Heart left ventricle (tissue), 16 donors: ENCODE measurements around the gene ANKRD11. TPM values are rescaled to one million over a fixed set of nuclear protein-coding genes. Genes with fewer than 3 reads are reported as not detected.

Experiments used
- ATAC-seq, 4 donors: fragments of 200-7000 bp; cut with Tn5 transposase; one replicate each; pipeline ENCODE4 v1.9.1; 2020 to 2022; ENCODE audit warnings: moderate library complexity in 4 of 4, mild to moderate bottlenecking in 3 of 4, moderate number of reproducible peaks in 1 of 4
- DNase-seq, 5 donors: peaks; one replicate each; pipeline ENCODE4 v3.0.0-alpha.2; 2020
- H3K27ac ChIP-seq, 12 donors: fragments of 200-600 bp; sonication (generic) in 4 of 12; one replicate each; pipeline versions ENCODE4 v1.5.0 to v1.8.0; 2016 to 2022; ENCODE audit warnings: mild to moderate bottlenecking in 2 of 12
- H3K27me3 ChIP-seq, 9 donors: fragments of 200-600 bp; sonication (generic) in 2 of 9; one replicate each; pipeline versions ENCODE4 v1.5.1 to v1.8.0; 2016 to 2022; ENCODE audit warnings: mild to moderate bottlenecking in 3 of 9
- H3K36me3 ChIP-seq, 9 donors: fragments of 200-600 bp; sonication (generic) in 2 of 9; one replicate each; pipeline versions ENCODE4 v1.5.0 to v1.8.0; 2018 to 2022; ENCODE audit warnings: mild to moderate bottlenecking in 2 of 9
- H3K4me1 ChIP-seq, 12 donors: fragments of 200-600 bp; sonication (generic) in 4 of 12; one replicate each; pipeline versions ENCODE4 v1.5.0 to v1.8.0; 2016 to 2022; ENCODE audit warnings: mild to moderate bottlenecking in 3 of 12
- H3K4me3 ChIP-seq, 12 donors: fragments of 200-600 bp; sonication (generic) in 4 of 12; one replicate each; pipeline versions ENCODE4 v1.5.0 to v1.8.0; 2017 to 2022; ENCODE audit warnings: mild to moderate bottlenecking in 9 of 12, moderate library complexity in 4 of 12
- H3K9me3 ChIP-seq, 12 donors: fragments of 200-600 bp; sonication (generic) in 4 of 12; one replicate each; pipeline versions ENCODE4 v1.5.0 to v1.8.0; 2016 to 2022; ENCODE audit warnings: mild to moderate bottlenecking in 1 of 12
- POLR2A ChIP-seq, 2 donors: fragments of 450-650 bp; IDR thresholded peaks; one replicate each; pipeline ENCODE4 v1.6.1; 2017; ENCODE audit warnings: antibody characterized with exemption in 2 of 2, mild to moderate bottlenecking in 2 of 2, moderate library complexity in 2 of 2
- WGBS, 4 donors: extraction: QIAGEN DNeasy Blood & Tissue Kit in 2 of 4; methylation state at CpG; one replicate each; pipeline versions ENCODE4 v1.1.5 to v1.1.7; 2013 to 2018; 5-methylcytosine and 5-hydroxymethylcytosine counted together
- intact Hi-C, 10 donors: fragments of 100-400 bp; cut with DNase I; formaldehyde crosslinking; loops; one replicate each; pipeline versions ENCODE4 v1.11.1 to v1.14.2; 2022
- polyA plus RNA-seq, 2 donors: library from polyadenylated mRNA; stranded (reverse); fragments of 200-250 nt; gene quantifications; one replicate each; pipeline ENCODE4 v1.2.3, GENCODE V29; 2013
- total RNA-seq, 9 donors: library from RNA; depleted of rRNA in 2 of 9; stranded (reverse); fragments of >200 nt in 2 of 9; fragmentation: NEBNext Ultra II Directional in 3 of 9; extraction: Animal tissue kit (Norgen Biotek cat#: 25700) in 3 of 9; gene quantifications; one replicate each; pipeline versions ENCODE4 v1.1.0 to v1.2.4, GENCODE V29; 2016 to 2023
- TF ChIP-seq, protein P1 (sequence below), 12 donors: fragments of 200-600 bp; sonication (generic) in 4 of 12; IDR thresholded peaks; one replicate each; pipeline versions ENCODE4 v1.5.0 to v1.8.0; 2018 to 2022; ENCODE audit warnings: antibody characterized with exemption in 12 of 12, mild to moderate bottlenecking in 5 of 12
- donor health status: ischemic (EF 13 %, LVEDD 7.1; RV severe dilation, severe dysfunction).
- donor health status: healthy with polysubstance abuse.
- donor health status: DM: no; HTN: yes; CAD: no.
- donor health status: DM: no; HTN: no; CAD: no.
- donor health status: ischemic (EF 25% LVEDD 6.9; RV normal size, moderate dysfunction).
- donor health status: ischemic (EF 25% LVEDD 5.7; RV mildly dilated, moderate dysfunction).
- donor health status: healthy.
- donor health status: DM: yes; HTN: yes; CAD: no.
- donor health status: ischemic (EF 35%, LVEDD 5.7; RV mildly dilated, moderate dysfunction).
- donor health status: nonischemic (EF 11% LVEDD 7.7; RV severe dilation, severe dysfunction).
- donor health status: DM: yes; HTN: yes; CAD: no.
- donor health status: PGD.
- donor health status: ischemic (EF 29% LVEDD 5.4; RV normal size, mild dysfunction).
- donor health status: nonischemic (EF 23%, LVEDD 6.1; RV moderate dilation, normal function).

The ANKRD11 gene
- total and polyA plus RNA-seq, 11 donors: 53.6 to 123 (median 67.7) TPM

DNA sequence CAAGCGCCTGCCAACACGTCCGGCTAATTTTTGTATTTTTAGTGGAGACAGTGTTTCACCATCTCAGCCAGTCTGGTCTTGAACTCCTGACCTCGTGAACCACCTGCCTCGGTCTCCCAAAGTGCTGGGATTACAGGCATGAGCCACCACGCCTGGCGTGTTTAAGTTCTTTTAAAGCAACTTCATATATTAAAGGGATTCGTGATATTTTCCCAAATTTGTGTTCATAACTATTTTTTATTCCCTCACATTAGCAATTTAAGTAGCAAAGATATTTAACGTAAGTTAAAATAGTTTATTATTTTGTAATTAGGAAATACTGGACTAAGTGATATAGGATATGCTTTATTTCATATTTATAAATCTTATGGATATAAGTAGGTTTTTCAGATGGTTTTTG lies 22.1 kb upstream of the ANKRD11 start:
- Histone ChIP-seq H3K4me3 (no peak overlapping the region), H3K36me3 (peaks cover 0 to 75% (median 68%) of the 10 kb centered on the region in 9 donors), H3K4me1 (peaks cover 0 to 20% (median 14%) of the 10 kb centered on the region in 12 donors), H3K27me3 (no peaks in the 10 kb centered on the region), H3K9me3 (no peaks in the 10 kb centered on the region), H3K27ac (no peak overlapping the region)
- TF ChIP-seq, protein P1, sequence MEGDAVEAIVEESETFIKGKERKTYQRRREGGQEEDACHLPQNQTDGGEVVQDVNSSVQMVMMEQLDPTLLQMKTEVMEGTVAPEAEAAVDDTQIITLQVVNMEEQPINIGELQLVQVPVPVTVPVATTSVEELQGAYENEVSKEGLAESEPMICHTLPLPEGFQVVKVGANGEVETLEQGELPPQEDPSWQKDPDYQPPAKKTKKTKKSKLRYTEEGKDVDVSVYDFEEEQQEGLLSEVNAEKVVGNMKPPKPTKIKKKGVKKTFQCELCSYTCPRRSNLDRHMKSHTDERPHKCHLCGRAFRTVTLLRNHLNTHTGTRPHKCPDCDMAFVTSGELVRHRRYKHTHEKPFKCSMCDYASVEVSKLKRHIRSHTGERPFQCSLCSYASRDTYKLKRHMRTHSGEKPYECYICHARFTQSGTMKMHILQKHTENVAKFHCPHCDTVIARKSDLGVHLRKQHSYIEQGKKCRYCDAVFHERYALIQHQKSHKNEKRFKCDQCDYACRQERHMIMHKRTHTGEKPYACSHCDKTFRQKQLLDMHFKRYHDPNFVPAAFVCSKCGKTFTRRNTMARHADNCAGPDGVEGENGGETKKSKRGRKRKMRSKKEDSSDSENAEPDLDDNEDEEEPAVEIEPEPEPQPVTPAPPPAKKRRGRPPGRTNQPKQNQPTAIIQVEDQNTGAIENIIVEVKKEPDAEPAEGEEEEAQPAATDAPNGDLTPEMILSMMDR (IDR thresholded peaks at IDR 0.05): no peak
- no peak for TF ChIP-seq POLR2A (IDR thresholded peaks at IDR 0.05)
- no peak for ATAC-seq
- intact Hi-C loops: no loop called here
- 93 to 95% (median 95%) methylated on average over 9 of the region's 9 CpGs for WGBS, 4 donors
- no peak for DNase-seq

DNA sequence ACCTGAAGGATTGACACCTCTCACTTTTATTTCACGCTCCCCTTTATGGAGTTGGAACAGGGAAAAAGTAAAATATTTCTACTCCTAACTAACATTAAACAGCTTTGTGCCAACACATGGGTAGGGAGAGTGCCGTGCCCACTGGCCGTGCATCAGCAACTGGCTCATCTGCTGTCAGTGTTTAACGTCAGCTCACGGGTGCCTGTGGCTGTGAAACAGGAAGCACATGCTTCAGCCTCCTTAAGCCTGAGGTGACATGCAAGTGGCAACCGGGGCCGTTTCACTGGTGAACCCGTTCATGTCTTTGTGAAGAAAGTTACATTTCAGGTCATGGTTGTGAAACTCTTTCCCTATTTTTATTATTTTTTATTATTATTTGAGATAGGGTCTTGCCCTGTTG lies 21.0 kb upstream of the ANKRD11 start:
- Histone ChIP-seq H3K27me3 (no peaks in the 10 kb centered on the region), H3K9me3 (no peaks in the 10 kb centered on the region), H3K27ac (no peak overlapping the region), H3K36me3 (peaks cover 0 to 65% (median 60%) of the 10 kb centered on the region in 9 donors), H3K4me1 (peaks cover 0 to 31% (median 23%) of the 10 kb centered on the region in 12 donors), H3K4me3 (no peak overlapping the region)
- ATAC-seq (no peak), DNase-seq (no peak)
- 51 to 66% (median 62%) methylated on average over 8 of the region's 8 CpGs for WGBS, 4 donors
- TF ChIP-seq, protein P1 (IDR thresholded peaks at IDR 0.05): no peak
- no peak for TF ChIP-seq POLR2A (IDR thresholded peaks at IDR 0.05)
- intact Hi-C loops: no loop called here

DNA sequence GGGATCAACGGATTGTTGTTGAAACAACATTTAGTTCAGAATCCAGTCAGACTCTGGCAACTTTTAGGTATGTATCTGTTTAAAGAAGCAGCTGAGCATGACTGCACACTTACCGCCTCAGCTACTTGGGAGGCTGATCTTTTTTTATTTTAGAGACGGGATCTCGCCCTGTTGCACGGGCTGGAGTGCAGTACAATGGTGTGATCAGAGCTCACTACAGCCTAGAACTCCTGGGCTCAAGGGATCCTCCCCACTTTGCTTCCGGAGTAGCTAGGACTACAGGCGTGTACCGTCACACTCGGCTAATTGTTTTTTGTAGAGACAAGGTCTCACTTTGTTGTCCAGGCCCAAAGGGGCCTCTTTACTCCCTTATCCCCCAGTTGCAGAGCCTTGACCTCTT lies 20.2 kb upstream of the ANKRD11 start:
- 85 to 93% (median 90%) methylated on average over 9 of the region's 9 CpGs for WGBS, 4 donors
- Histone ChIP-seq H3K9me3 (no peaks in the 10 kb centered on the region), H3K36me3 (peaks cover 0 to 56% (median 52%) of the 10 kb centered on the region in 9 donors), H3K27ac (no peak overlapping the region), H3K27me3 (no peaks in the 10 kb centered on the region), H3K4me1 (peaks cover 4 to 39% (median 31%) of the 10 kb centered on the region in 12 donors), H3K4me3 (no peak overlapping the region)
- TF ChIP-seq, protein P1 (IDR thresholded peaks at IDR 0.05): no peak
- TF ChIP-seq POLR2A (IDR thresholded peaks at IDR 0.05): no peak
- ATAC-seq: no peak
- intact Hi-C loops: no loop called here
- DNase-seq: no peak

DNA sequence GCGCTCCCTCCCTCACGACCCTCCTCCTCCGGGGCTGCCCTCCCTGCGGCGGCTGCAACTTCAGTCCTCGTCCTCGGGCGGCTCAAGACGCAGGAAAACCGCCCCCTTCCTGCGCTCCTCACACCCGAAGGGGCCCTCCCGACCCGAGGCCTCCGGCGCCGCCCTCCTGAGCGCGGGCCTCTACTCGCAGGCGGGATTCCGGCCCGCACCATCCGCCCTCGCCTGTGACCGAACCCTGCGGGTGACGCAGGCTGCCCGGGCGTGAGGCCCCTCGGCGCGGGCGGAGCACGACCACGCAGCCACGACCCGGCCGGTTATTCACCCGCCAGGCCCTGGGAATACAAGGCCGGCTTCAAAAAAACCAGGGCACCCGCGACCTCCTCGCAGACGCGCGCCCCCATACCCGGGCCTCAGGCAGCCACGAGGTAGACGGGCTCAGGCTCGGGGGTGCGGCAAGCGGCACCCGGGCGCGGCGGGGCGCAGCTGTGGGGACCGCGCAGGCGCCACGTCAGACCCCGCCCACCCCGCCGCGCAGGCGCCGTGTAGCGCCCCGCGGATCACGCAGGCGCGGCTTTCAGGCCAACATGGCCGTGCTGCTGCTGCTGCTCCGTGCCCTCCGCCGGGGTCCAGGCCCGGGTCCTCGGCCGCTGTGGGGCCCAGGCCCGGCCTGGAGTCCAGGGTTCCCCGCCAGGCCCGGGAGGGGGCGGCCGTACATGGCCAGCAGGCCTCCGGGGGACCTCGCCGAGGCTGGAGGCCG lies 17.7 kb upstream of the ANKRD11 start, which contains the start of gene SPG7:
TSS of gene SPG7 (plus strand) at position 570 of the 757 bp plus-strand sequence. CDS start at position 585, 15 bp downstream.
- intact Hi-C loops: loop anchor here (2.0 to 10.0 kb wide), 8 partner anchors 54 to 266 kb away; partner anchors contain the start of gene RPL13 (in 1 of the 10)
- Histone ChIP-seq H3K4me1 (peaks cover 4 to 49% (median 37%) of the 10 kb centered on the region in 12 donors), H3K27me3 (no peaks in the 10 kb centered on the region), H3K36me3 (peaks cover 0 to 31% (median 27%) of the 10 kb centered on the region in 9 donors), H3K4me3 (peak within 1 kb of the TSS; percentile 57 to 98 (median 95)), H3K27ac (peak within 1 kb of the TSS; percentile 89 to 100 (median 97)), H3K9me3 (no peaks in the 10 kb centered on the region)
- TF ChIP-seq POLR2A (IDR thresholded peaks at IDR 0.05): peak; percentile 43 to 97
- TF ChIP-seq, protein P1 (IDR thresholded peaks at IDR 0.05): peak in 2 of 12 donors; percentile 4 to 8
- DNase-seq: peak; percentile 88 to 95 (median 89)
- peak; percentile 74 to 94 (median 88) for ATAC-seq
- 0 to 2% (median 1%) methylated on average over 20 to 90 of the region's 90 CpGs for WGBS, 4 donors
